ENCODE measurements around the gene FCER2. TPM values are rescaled to one million over a fixed set of nuclear protein-coding genes. Genes with fewer than 3 reads are reported as not detected.

FCER2 gene
- total RNA-seq, 1 donor from 2014 or later, result not detected

GRCh38 chr19:7744871-7745650 lies 43.1 kb upstream of the FCER2 start:
- no peak for DNase-seq (ENCODE audit: low read depth)
- TF ChIP-seq CTCF (IDR thresholded peaks at IDR 0.05; ENCODE audit: insufficient read depth, low read length, poor library complexity, severe bottlenecking), result no peak
- Histone ChIP-seq H3K36me3 (ENCODE audit: control insufficient read depth, insufficient read depth, low read length) (no peaks in the 10 kb centered on the region), H3K27me3 (ENCODE audit: control insufficient read depth, insufficient read depth, low read length) (no peaks in the 10 kb centered on the region), H3K4me3 (ENCODE audit: low read depth, low read length) (no peak overlapping the region)

DNA sequence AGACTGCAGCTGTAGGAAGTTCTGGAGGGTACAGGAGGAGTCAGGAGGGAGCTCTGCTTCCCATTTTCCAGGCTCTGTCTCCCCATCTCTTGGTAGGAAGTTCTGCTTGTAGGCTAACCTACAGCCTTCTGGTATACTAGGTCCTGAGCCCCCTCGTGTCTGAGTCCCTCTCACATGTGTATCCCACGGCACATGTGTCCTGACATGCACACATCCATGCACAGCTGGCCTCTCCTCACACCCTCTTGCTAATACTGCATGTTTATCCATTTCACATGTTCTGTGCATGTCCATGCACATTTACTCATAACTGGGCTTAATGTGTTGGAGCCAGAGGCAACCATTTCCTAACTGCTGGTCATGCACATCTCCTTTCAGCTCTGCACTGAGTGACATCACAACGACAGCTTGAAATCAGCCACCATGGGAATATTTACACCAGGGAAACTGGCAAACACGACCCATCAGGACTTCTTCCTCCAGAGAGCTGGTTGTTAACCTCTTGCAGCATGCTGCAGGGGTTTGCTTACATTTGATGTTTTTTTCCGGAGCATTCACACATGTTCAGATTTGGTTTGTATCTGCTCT lies 42.4 kb upstream of the FCER2 start:
- DNase-seq (ENCODE audit: low read depth), result no peak
- H3K36me3 ChIP-seq (ENCODE audit: control insufficient read depth, insufficient read depth, low read length), result no peaks in the 10 kb centered on the region
- TF ChIP-seq CTCF (IDR thresholded peaks at IDR 0.05; ENCODE audit: insufficient read depth, low read length, poor library complexity, severe bottlenecking), result no peak
- H3K4me3 ChIP-seq (ENCODE audit: low read depth, low read length), result no peak overlapping the region
- no peaks in the 10 kb centered on the region for H3K27me3 ChIP-seq (ENCODE audit: control insufficient read depth, insufficient read depth, low read length)

GRCh38 chr19:7743425-7743841 lies 41.5 kb upstream of the FCER2 start:
- Histone ChIP-seq H3K36me3 (ENCODE audit: control insufficient read depth, insufficient read depth, low read length) (no peaks in the 10 kb centered on the region), H3K4me3 (ENCODE audit: low read depth, low read length) (no peak overlapping the region)

GRCh38 chr19:7742991-7743390 lies 41.1 kb upstream of the FCER2 start:
- no peaks in the 10 kb centered on the region for H3K36me3 ChIP-seq (ENCODE audit: control insufficient read depth, insufficient read depth, low read length)
- no peak for TF ChIP-seq CTCF (IDR thresholded peaks at IDR 0.05; ENCODE audit: insufficient read depth, low read length, poor library complexity, severe bottlenecking)
- no peaks in the 10 kb centered on the region for H3K27me3 ChIP-seq (ENCODE audit: control insufficient read depth, insufficient read depth, low read length)
- DNase-seq (ENCODE audit: low read depth), result no peak
- H3K4me3 ChIP-seq (ENCODE audit: low read depth, low read length), result no peak overlapping the region

More at GRCh38 chr19:7743425-7743841, 41.5 kb upstream of the FCER2 start:
- no peaks in the 10 kb centered on the region for H3K27me3 ChIP-seq (ENCODE audit: control insufficient read depth, insufficient read depth, low read length)
- no peak for TF ChIP-seq CTCF (IDR thresholded peaks at IDR 0.05; ENCODE audit: insufficient read depth, low read length, poor library complexity, severe bottlenecking)
- DNase-seq (ENCODE audit: low read depth), result no peak

DNA sequence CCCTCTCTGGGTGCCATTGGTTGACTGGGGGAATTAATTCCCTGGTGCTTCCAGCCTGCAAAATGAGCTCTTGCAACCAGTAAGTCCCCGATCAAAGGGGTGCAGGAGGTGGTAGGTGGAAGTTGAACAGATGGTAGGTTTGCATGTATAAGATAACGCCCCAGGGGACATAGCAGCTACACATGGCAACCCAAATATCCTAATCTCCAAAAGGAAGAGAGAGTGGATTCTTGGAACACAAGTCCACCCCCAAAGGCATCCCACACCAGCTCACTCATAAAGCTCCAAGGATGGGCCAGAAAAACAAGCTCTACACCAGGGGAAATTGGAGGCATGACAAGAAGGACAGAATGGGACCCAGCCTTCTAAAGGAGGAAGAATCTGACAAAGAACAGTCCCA lies 40.6 kb upstream of the FCER2 start:
- Histone ChIP-seq H3K27me3 (ENCODE audit: control insufficient read depth, insufficient read depth, low read length) (no peaks in the 10 kb centered on the region), H3K36me3 (ENCODE audit: control insufficient read depth, insufficient read depth, low read length) (no peaks in the 10 kb centered on the region), H3K4me3 (ENCODE audit: low read depth, low read length) (no peak overlapping the region)
- no peak for TF ChIP-seq CTCF (IDR thresholded peaks at IDR 0.05; ENCODE audit: insufficient read depth, low read length, poor library complexity, severe bottlenecking)
- no peak for DNase-seq (ENCODE audit: low read depth)

All from kidney epithelial cell (primary cell).